ENCODE data around the gene IMPA2. TPM values are rescaled to one million over a fixed set of nuclear protein-coding genes. Genes with fewer than 3 reads are reported as not detected.
"Not testable (repeated sequence)": the region's sequence is repeated elsewhere in the genome, so short reads cannot be mapped to it uniquely, and the experiment has no call there.

Gene IMPA2
- total RNA-seq, 1 experiment from 2014 or later = 22.4 TPM

- peak; percentile 50 for DNase-seq (ENCODE audit: low spot score)
- H3K27ac ChIP-seq (ENCODE audit: low read depth, low read length, poor library complexity, severe bottlenecking); POLR2A ChIA-PET (ENCODE audit: low non-redundant PET); H3K4me1 ChIP-seq (ENCODE audit: insufficient read depth, low read length, poor library complexity, severe bottlenecking); H3K9me3 ChIP-seq (ENCODE audit: low read depth, low read length, poor library complexity, severe bottlenecking); H3K27me3 ChIP-seq (replicated peaks; ENCODE audit: insufficient read depth, low read depth, low read length, poor library complexity); BruUV-seq (replicated peaks); H3K36me3 ChIP-seq (ENCODE audit: insufficient read depth, low read length, poor library complexity, severe bottlenecking): not testable (repeated sequence)
- CTCF ChIA-PET = interaction anchor here (0.7 to 1.6 kb wide), 4 partner anchors 131 to 413 kb away, joined by 3 to 6 read pairs (median 4); no protein-coding TSS in a partner anchor
- H3K4me3 ChIP-seq (ENCODE audit: low read depth, low read length, poor library complexity, severe bottlenecking) = peak overlapping the region; percentile 36
- intact Hi-C loops (cut with micrococcal nuclease; ENCODE audit: unreplicated experiment) = loop anchor here (1.0 kb wide), 1 partner anchor 169 kb away; no protein-coding TSS in a partner anchor
- peak; percentile 64 for TF ChIP-seq CTCF (conservative IDR thresholded peaks at IDR 0.05; ENCODE audit: low read depth, low read length)
Observed at GRCh38 chr18:12068316-12068949, 87.1 kb downstream of the IMPA2 start.

- no TSS peak for BruUV-seq (replicated peaks)
- Histone ChIP-seq H3K36me3 (ENCODE audit: insufficient read depth, low read length, poor library complexity, severe bottlenecking) (no peaks in the 10 kb centered on the region), H3K27me3 (replicated peaks; ENCODE audit: insufficient read depth, low read depth, low read length, poor library complexity) (peaks cover 3% of the 10 kb centered on the region), H3K9me3 (ENCODE audit: low read depth, low read length, poor library complexity, severe bottlenecking) (no peaks in the 10 kb centered on the region), H3K4me1 (ENCODE audit: insufficient read depth, low read length, poor library complexity, severe bottlenecking) (no peaks in the 10 kb centered on the region), H3K4me3 (ENCODE audit: low read depth, low read length, poor library complexity, severe bottlenecking) (peak overlapping the region; percentile 36), H3K27ac (ENCODE audit: low read depth, low read length, poor library complexity, severe bottlenecking) (no peak overlapping the region)
- ChIA-PET CTCF (interaction anchor here (0.7 to 1.6 kb wide), 4 partner anchors 131 to 414 kb away, joined by 3 to 6 read pairs (median 4); no protein-coding TSS in a partner anchor), POLR2A (ENCODE audit: low non-redundant PET) (no interaction called here)
- no peak for TF ChIP-seq CTCF (conservative IDR thresholded peaks at IDR 0.05; ENCODE audit: low read depth, low read length)
- no peak for TF ChIP-seq EZH2 (IDR thresholded peaks at IDR 0.05; ENCODE audit: borderline replicate concordance, low read depth, low read length, poor library complexity, severe bottlenecking)
- intact Hi-C loops (cut with micrococcal nuclease; ENCODE audit: unreplicated experiment) = loop anchor here (1.0 kb wide), 1 partner anchor 168 kb away; no protein-coding TSS in a partner anchor
- DNase-seq (ENCODE audit: low spot score) = peak; percentile 14
Observed at GRCh38 chr18:12068950-12069320, 87.6 kb downstream of the IMPA2 start.

GRCh38 chr18:12071066-12071465 lies 89.8 kb downstream of the IMPA2 start:
- intact Hi-C loops (cut with micrococcal nuclease; ENCODE audit: unreplicated experiment); CTCF ChIA-PET; H3K9me3 ChIP-seq (ENCODE audit: low read depth, low read length, poor library complexity, severe bottlenecking); H3K27me3 ChIP-seq (replicated peaks; ENCODE audit: insufficient read depth, low read depth, low read length, poor library complexity); H3K36me3 ChIP-seq (ENCODE audit: insufficient read depth, low read length, poor library complexity, severe bottlenecking); DNase-seq (ENCODE audit: low spot score); H3K4me1 ChIP-seq (ENCODE audit: insufficient read depth, low read length, poor library complexity, severe bottlenecking); H3K4me3 ChIP-seq (ENCODE audit: low read depth, low read length, poor library complexity, severe bottlenecking); BruUV-seq (replicated peaks); H3K27ac ChIP-seq (ENCODE audit: low read depth, low read length, poor library complexity, severe bottlenecking); POLR2A ChIA-PET (ENCODE audit: low non-redundant PET): not testable (repeated sequence)

GRCh38 chr18:12072996-12073395 lies 91.7 kb downstream of the IMPA2 start:
- POLR2A ChIA-PET (ENCODE audit: low non-redundant PET) = no interaction called here
- TF ChIP-seq CTCF (conservative IDR thresholded peaks at IDR 0.05; ENCODE audit: low read depth, low read length) (no peak), EZH2 (IDR thresholded peaks at IDR 0.05; ENCODE audit: borderline replicate concordance, low read depth, low read length, poor library complexity, severe bottlenecking) (no peak)
- no peaks in the 10 kb centered on the region for H3K36me3 ChIP-seq (ENCODE audit: insufficient read depth, low read length, poor library complexity, severe bottlenecking)
- H3K9me3 ChIP-seq (ENCODE audit: low read depth, low read length, poor library complexity, severe bottlenecking) = no peaks in the 10 kb centered on the region
- no TSS peak for BruUV-seq (replicated peaks)
- DNase-seq (ENCODE audit: low spot score) = no peak
- CTCF ChIA-PET = no interaction called here
- no peak overlapping the region for H3K4me3 ChIP-seq (ENCODE audit: low read depth, low read length, poor library complexity, severe bottlenecking)
- no peak overlapping the region for H3K27ac ChIP-seq (ENCODE audit: low read depth, low read length, poor library complexity, severe bottlenecking)
- H3K4me1 ChIP-seq (ENCODE audit: insufficient read depth, low read length, poor library complexity, severe bottlenecking) = no peaks in the 10 kb centered on the region
- intact Hi-C loops (cut with micrococcal nuclease; ENCODE audit: unreplicated experiment) = no loop called here
- H3K27me3 ChIP-seq (replicated peaks; ENCODE audit: insufficient read depth, low read depth, low read length, poor library complexity) = peaks cover 3% of the 10 kb centered on the region

Measured in A673 (cell line).